ENCODE results near the gene CTNNA1.
"Not testable (repeated sequence)": the region's sequence is repeated elsewhere in the genome, so short reads cannot be mapped to it uniquely, and the experiment has no call there.

CTNNA1 gene, protein sequence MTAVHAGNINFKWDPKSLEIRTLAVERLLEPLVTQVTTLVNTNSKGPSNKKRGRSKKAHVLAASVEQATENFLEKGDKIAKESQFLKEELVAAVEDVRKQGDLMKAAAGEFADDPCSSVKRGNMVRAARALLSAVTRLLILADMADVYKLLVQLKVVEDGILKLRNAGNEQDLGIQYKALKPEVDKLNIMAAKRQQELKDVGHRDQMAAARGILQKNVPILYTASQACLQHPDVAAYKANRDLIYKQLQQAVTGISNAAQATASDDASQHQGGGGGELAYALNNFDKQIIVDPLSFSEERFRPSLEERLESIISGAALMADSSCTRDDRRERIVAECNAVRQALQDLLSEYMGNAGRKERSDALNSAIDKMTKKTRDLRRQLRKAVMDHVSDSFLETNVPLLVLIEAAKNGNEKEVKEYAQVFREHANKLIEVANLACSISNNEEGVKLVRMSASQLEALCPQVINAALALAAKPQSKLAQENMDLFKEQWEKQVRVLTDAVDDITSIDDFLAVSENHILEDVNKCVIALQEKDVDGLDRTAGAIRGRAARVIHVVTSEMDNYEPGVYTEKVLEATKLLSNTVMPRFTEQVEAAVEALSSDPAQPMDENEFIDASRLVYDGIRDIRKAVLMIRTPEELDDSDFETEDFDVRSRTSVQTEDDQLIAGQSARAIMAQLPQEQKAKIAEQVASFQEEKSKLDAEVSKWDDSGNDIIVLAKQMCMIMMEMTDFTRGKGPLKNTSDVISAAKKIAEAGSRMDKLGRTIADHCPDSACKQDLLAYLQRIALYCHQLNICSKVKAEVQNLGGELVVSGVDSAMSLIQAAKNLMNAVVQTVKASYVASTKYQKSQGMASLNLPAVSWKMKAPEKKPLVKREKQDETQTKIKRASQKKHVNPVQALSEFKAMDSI

DNA sequence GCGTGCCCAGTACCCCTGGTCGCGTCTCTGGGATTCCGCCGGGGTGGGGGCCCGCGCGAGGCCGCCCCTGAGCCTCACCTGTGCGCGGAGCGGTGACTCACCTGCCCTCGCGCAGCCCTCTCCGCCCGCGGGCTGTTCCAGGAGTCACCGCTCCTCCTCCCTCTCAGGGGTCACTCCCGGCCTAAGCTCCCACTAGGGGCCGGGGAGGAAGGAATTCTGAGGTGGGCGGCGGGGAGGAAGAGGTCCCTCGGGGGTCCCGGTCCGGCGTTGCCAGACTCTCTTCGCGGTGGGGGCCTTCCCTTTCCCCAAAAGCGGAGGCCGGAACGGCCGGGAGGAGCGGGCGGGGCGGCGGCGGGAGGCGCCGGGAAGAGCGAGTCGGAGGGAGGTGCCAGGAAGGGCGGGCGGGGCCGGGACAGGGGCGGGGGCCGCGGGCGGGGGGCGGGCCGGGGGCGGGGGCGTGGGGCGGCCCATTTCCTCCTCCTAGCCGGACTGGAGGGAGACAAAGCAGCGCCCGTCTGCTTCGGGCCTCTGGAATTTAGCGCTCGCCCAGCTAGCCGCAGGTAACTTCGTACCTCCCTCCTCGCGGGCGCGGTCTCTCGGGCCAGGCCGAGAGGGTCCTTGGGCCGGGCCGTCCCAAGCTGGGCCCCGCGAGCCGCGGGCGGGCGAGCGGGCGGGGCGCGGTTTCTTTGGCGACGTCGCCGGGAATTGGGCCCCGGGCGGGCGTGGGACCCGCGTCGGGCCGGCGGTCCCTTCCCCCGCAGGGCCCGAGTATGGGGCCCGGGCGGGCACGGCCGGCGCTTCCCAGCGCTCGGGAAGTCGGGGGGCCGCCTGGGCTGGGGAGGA, at the start of gene CTNNA1:
Gene CTNNA1, plus strand, starts transcription at position 475 of the 843 bp plus-strand sequence. CDS start 28,500 bp downstream, outside the sequence.
- H3K27me3 Mint-ChIP-seq = peaks cover 77% of the 10 kb centered on the region
- ATAC-seq = peak; percentile 61
- peak within 1 kb of the TSS; percentile 24 to 90 for H3K27ac Mint-ChIP-seq

DNA sequence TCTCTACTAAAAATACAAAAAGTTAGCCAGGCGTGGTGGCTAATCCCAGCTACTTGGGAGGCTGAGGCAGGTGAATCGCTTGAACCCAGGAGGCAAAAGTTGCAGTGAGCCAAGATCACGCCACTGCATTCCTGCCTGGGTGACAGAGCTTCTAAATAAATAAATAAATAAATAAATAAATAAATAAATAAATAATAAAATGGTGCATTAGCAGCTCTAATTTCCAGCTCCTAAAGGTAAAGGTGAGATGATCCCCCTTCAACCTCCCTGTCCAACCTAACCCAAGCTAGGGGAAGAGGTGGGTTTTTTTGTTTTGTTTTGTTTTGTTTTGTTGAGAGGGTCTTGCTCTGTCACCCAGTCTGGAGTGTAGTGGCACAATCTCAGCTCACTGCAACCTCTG, 49.4 kb upstream of the CTNNA1 start:
- H3K27me3 Mint-ChIP-seq = peaks cover 97% of the 10 kb centered on the region

More for the DNA sequence above, at the start of gene CTNNA1:
- Mint-ChIP-seq H3K4me3 (peak within 1 kb of the TSS; percentile 77 to 83), H3K4me1 (peaks cover 53% of the 10 kb centered on the region), H3K9me3 (no peaks in the 10 kb centered on the region)
- DNase-seq = peak; percentile 59 to 62

GRCh38 chr5:138705007-138705406, 48.2 kb upstream of the CTNNA1 start:
- H3K27me3 Mint-ChIP-seq = peaks cover 89% of the 10 kb centered on the region
- ATAC-seq = no peak
- H3K4me1 Mint-ChIP-seq = no peaks in the 10 kb centered on the region
- no peak overlapping the region for H3K4me3 Mint-ChIP-seq
- DNase-seq = no peak
- H3K27ac Mint-ChIP-seq = no peak overlapping the region
- H3K9me3 Mint-ChIP-seq = no peaks in the 10 kb centered on the region

More for the DNA sequence above, 49.4 kb upstream of the CTNNA1 start:
- not testable (repeated sequence) for H3K27ac Mint-ChIP-seq, H3K4me3 Mint-ChIP-seq, ATAC-seq, H3K4me1 Mint-ChIP-seq, DNase-seq, H3K9me3 Mint-ChIP-seq

GRCh38 chr5:138705567-138705966, 47.7 kb upstream of the CTNNA1 start:
- ATAC-seq (no peak), DNase-seq (no peak)
- peaks cover 84% of the 10 kb centered on the region for H3K27me3 Mint-ChIP-seq

GRCh38 chr5:138706655-138707480, 46.4 kb upstream of the CTNNA1 start:
- no peaks in the 10 kb centered on the region for H3K9me3 Mint-ChIP-seq
- H3K27ac Mint-ChIP-seq = no peak overlapping the region
- H3K4me3 Mint-ChIP-seq = no peak overlapping the region
- no peak for DNase-seq
- no peaks in the 10 kb centered on the region for H3K4me1 Mint-ChIP-seq
- peaks cover 76% of the 10 kb centered on the region for H3K27me3 Mint-ChIP-seq
- ATAC-seq = no peak

More at GRCh38 chr5:138705567-138705966, 47.7 kb upstream of the CTNNA1 start:
- Mint-ChIP-seq H3K4me1 (no peaks in the 10 kb centered on the region), H3K27ac (no peak overlapping the region), H3K9me3 (no peaks in the 10 kb centered on the region), H3K4me3 (no peak overlapping the region)

GRCh38 chr5:138708791-138709190, 44.4 kb upstream of the CTNNA1 start:
- H3K9me3 Mint-ChIP-seq = no peaks in the 10 kb centered on the region
- DNase-seq = no peak
- peaks cover 70% of the 10 kb centered on the region for H3K27me3 Mint-ChIP-seq
- H3K4me3 Mint-ChIP-seq = no peak overlapping the region
- H3K27ac Mint-ChIP-seq = no peak overlapping the region
- H3K4me1 Mint-ChIP-seq = no peaks in the 10 kb centered on the region
- no peak for ATAC-seq

DNA sequence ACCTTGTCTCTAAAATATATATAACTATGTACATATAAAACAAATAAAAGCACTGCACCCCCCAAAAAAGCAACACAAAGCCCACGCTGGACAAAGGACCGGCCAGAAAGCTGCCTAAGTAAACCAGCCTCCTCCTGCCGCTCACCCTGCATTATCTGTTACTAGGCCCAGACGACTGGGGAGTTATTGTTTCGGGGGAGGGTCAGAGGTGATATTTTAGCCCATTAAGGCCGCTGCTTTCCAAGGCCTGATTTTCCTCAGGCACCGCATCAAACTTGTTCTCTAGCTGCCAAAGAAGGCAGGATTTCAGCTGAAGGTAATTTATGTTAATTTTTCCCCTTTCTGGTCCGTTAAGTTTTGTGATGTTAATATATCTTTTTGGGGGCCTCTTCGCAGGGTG, 44.0 kb upstream of the CTNNA1 start:
- no peak for DNase-seq
- Mint-ChIP-seq H3K4me1 (no peaks in the 10 kb centered on the region), H3K9me3 (no peaks in the 10 kb centered on the region), H3K27me3 (peaks cover 69% of the 10 kb centered on the region), H3K4me3 (no peak overlapping the region), H3K27ac (no peak overlapping the region)
- no peak for ATAC-seq

GRCh38 chr5:138711087-138711486, 42.1 kb upstream of the CTNNA1 start:
- DNase-seq = no peak

DNA sequence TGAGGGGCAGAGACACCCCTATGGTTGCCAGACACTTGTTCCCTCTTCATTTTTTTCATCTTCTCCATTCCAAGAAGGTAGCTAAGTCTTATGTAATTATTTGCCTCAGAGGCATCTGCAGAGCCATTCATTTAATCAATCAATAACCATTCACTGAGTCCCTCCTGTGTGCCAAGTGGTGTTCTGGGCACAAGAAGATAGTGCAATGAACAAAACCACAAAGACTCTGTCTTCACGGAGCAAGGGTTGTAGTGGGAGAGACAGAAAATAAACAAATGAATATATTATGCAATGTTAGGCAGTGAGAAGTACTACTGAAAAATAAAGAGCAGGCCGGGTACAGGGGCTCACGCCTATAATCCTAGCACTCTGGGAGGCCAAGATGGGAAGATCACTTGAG, 41.4 kb upstream of the CTNNA1 start:
- H3K9me3 Mint-ChIP-seq = no peaks in the 10 kb centered on the region
- peaks cover 68% of the 10 kb centered on the region for H3K27me3 Mint-ChIP-seq
- no peaks in the 10 kb centered on the region for H3K4me1 Mint-ChIP-seq
- no peak overlapping the region for H3K27ac Mint-ChIP-seq
- DNase-seq (no peak), ATAC-seq (no peak)
- no peak overlapping the region for H3K4me3 Mint-ChIP-seq

More at GRCh38 chr5:138711087-138711486, 42.1 kb upstream of the CTNNA1 start:
- Mint-ChIP-seq H3K27me3 (peaks cover 69% of the 10 kb centered on the region), H3K9me3 (no peaks in the 10 kb centered on the region), H3K27ac (no peak overlapping the region), H3K4me3 (no peak overlapping the region), H3K4me1 (no peaks in the 10 kb centered on the region)
- ATAC-seq = no peak

DNA sequence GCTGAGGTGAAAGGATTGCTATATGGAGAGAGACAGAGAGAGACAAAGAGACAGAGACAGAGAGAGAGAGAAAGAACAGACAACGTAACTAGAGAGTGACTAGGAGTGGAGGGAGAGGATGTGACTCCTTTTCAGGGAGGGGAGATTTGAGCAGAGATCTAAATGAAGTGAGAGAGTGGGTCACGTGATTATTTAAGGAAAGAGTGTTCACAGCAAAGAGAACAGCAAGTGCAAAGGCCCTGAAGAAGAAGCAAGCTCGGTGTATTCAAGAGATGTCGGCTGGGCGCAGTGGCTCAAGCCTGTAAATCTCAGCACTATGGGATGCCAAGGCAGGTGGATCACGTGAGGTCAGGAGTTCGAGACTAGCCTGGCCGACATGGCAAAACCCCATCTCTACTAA, 40.9 kb upstream of the CTNNA1 start:
- peaks cover 68% of the 10 kb centered on the region for H3K27me3 Mint-ChIP-seq
- H3K4me3 Mint-ChIP-seq = no peak overlapping the region
- no peaks in the 10 kb centered on the region for H3K4me1 Mint-ChIP-seq
- no peak for ATAC-seq
- H3K9me3 Mint-ChIP-seq = no peaks in the 10 kb centered on the region
- no peak overlapping the region for H3K27ac Mint-ChIP-seq
- no peak for DNase-seq

GRCh38 chr5:138712791-138713190, 40.4 kb upstream of the CTNNA1 start:
- Mint-ChIP-seq H3K9me3 (no peaks in the 10 kb centered on the region), H3K4me1 (no peaks in the 10 kb centered on the region), H3K4me3 (no peak overlapping the region), H3K27ac (no peak overlapping the region), H3K27me3 (peaks cover 68% of the 10 kb centered on the region)
- no peak for ATAC-seq
- DNase-seq = no peak

DNA sequence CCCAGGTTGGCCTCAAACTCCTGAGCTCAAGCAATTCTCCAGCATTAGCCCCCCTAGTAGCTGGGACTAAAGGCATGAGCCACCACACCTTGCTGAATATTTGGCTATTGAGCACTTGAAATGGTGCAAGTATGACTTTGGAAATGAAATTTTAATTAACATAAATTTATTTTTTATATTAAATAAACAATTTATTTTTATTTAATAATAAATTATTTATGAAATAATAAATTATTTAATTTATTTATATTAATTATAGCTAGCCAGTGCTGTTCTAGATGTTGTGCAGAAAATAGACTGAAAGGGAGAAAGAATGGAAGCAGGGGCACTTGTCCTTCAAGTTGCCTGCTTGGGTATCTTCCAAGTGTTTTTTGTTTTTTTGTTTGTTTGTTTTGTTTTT, 40.0 kb upstream of the CTNNA1 start:
- peaks cover 65% of the 10 kb centered on the region for H3K27me3 Mint-ChIP-seq
- DNase-seq (no peak), ATAC-seq (no peak)
- no peak overlapping the region for H3K4me3 Mint-ChIP-seq
- no peak overlapping the region for H3K27ac Mint-ChIP-seq
- H3K4me1 Mint-ChIP-seq = no peaks in the 10 kb centered on the region
- no peaks in the 10 kb centered on the region for H3K9me3 Mint-ChIP-seq

GRCh38 chr5:138714694-138715093, 38.5 kb upstream of the CTNNA1 start:
- H3K4me1 Mint-ChIP-seq = no peaks in the 10 kb centered on the region
- ATAC-seq = no peak

GRCh38 chr5:138715931-138716432, 37.2 kb upstream of the CTNNA1 start:
- not testable (repeated sequence) for ATAC-seq, H3K4me3 Mint-ChIP-seq, DNase-seq, H3K4me1 Mint-ChIP-seq, H3K27ac Mint-ChIP-seq, H3K9me3 Mint-ChIP-seq
- H3K27me3 Mint-ChIP-seq = peaks cover 76% of the 10 kb centered on the region

More at GRCh38 chr5:138714694-138715093, 38.5 kb upstream of the CTNNA1 start:
- Mint-ChIP-seq H3K9me3 (no peaks in the 10 kb centered on the region), H3K27me3 (peaks cover 64% of the 10 kb centered on the region), H3K4me3 (no peak overlapping the region), H3K27ac (peak overlapping the region in 1 of 2 donors; percentile 90)
- no peak for DNase-seq

All from stimulated activated naive CD8-positive, alpha-beta T cell treated with anti-CD3 and anti-CD28 coated beads, Interleukin-15, amount 100 ng/mL, for 72 hours (primary cell).